WERI-Rb-1 (cell line): Measurements from ENCODE around the gene ZNF586.
A peak's percentile ranks its signal among the peaks of the same experiment; 100 is the strongest.

Source experiments
- DNase-seq: peaks from one replicate; pipeline ENCODE4 v3.0.0-alpha.2; 2020
- H3K27ac ChIP-seq: fragments of 250-450 bp; sonication (Bioruptor Pico); 2 replicates; pipeline ENCODE4 v1.5.1; 2020; ENCODE audit warnings: mild to moderate bottlenecking, moderate library complexity
- H3K27me3 ChIP-seq: fragments of 250-450 bp; sonication (Bioruptor Pico); 2 replicates; pipeline ENCODE4 v1.5.1; 2021; ENCODE audit warnings: mild to moderate bottlenecking, low read depth, moderate library complexity; ENCODE audit not compliant: insufficient read depth, severe bottlenecking
- H3K36me3 ChIP-seq: fragments of 250-450 bp; sonication (Bioruptor Pico); 2 replicates; pipeline ENCODE4 v1.5.1; 2020; ENCODE audit warnings: mild to moderate bottlenecking, moderate library complexity
- H3K4me3 ChIP-seq: 2 replicates; pipeline ENCODE4 v1.5.1; 2011; ENCODE audit warnings: low read depth, mild to moderate bottlenecking, control low read depth, low read length
- H3K9me3 ChIP-seq: fragments of 250-450 bp; sonication (Bioruptor Pico); 2 replicates; pipeline ENCODE4 v1.5.1; 2021; ENCODE audit warnings: mild to moderate bottlenecking, moderate library complexity; ENCODE audit not compliant: severe bottlenecking
- TF ChIP-seq, protein P1 (sequence below): IDR thresholded peaks from 2 replicates; pipeline ENCODE4 v1.5.1; 2011; ENCODE audit warnings: low read depth, mild to moderate bottlenecking, control low read depth, inconsistent platforms, low read length

Gene ZNF586

DNA sequence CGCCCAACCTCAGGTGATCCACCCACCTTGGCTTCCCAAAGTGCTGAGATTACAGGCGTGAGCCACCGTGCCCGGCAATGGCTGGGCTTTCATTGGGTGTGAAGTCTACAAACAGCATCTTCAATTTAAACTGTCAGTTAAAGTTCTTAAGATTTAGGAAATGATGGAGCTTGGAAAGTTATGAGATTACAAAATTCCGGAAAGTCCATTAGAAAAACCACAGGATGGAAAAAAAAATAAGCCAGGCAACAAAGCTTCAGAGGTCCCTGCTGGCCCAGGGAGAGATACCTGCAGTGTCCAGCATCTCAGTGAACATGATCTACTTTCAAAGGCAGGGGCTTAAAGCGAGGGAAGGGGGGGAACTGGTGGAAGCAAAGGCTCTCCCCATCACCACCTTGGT is 56.0 kb downstream of the ZNF586 start:
- no peaks in the 10 kb centered on the region for H3K9me3 ChIP-seq
- TF ChIP-seq, protein P1, sequence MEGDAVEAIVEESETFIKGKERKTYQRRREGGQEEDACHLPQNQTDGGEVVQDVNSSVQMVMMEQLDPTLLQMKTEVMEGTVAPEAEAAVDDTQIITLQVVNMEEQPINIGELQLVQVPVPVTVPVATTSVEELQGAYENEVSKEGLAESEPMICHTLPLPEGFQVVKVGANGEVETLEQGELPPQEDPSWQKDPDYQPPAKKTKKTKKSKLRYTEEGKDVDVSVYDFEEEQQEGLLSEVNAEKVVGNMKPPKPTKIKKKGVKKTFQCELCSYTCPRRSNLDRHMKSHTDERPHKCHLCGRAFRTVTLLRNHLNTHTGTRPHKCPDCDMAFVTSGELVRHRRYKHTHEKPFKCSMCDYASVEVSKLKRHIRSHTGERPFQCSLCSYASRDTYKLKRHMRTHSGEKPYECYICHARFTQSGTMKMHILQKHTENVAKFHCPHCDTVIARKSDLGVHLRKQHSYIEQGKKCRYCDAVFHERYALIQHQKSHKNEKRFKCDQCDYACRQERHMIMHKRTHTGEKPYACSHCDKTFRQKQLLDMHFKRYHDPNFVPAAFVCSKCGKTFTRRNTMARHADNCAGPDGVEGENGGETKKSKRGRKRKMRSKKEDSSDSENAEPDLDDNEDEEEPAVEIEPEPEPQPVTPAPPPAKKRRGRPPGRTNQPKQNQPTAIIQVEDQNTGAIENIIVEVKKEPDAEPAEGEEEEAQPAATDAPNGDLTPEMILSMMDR: no peak
- no peak for DNase-seq
- H3K27ac ChIP-seq: no peak overlapping the region
- H3K27me3 ChIP-seq: no peaks in the 10 kb centered on the region
- H3K36me3 ChIP-seq: peaks cover 12% of the 10 kb centered on the region
- H3K4me3 ChIP-seq: no peak overlapping the region

DNA sequence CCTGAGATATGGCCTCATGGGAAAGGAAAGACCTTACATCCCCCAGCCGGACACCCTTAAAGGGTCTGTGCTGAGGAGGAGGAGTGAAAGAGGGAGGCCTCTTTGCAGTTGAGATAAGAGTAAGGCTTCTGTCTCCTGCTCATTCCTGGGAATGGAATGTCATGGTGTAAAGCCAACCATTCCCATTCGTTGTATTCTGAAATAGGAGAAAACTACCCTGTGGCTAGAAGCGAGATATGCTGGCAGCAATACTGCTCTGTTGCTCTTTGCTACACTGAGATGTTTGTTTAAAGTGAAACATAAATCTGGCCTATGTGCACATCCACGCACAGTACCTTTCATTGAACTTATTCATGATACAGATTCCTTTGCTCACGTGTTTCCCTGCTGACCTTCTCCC is 59.8 kb downstream of the ZNF586 start:
- Histone ChIP-seq H3K27me3 (no peaks in the 10 kb centered on the region), H3K4me3 (no peak overlapping the region), H3K27ac (no peak overlapping the region; the same call in 1 of the 2 replicates), H3K36me3 (peaks cover 12% of the 10 kb centered on the region), H3K9me3 (no peaks in the 10 kb centered on the region)
- DNase-seq: no peak
- TF ChIP-seq, protein P1: no peak

DNA sequence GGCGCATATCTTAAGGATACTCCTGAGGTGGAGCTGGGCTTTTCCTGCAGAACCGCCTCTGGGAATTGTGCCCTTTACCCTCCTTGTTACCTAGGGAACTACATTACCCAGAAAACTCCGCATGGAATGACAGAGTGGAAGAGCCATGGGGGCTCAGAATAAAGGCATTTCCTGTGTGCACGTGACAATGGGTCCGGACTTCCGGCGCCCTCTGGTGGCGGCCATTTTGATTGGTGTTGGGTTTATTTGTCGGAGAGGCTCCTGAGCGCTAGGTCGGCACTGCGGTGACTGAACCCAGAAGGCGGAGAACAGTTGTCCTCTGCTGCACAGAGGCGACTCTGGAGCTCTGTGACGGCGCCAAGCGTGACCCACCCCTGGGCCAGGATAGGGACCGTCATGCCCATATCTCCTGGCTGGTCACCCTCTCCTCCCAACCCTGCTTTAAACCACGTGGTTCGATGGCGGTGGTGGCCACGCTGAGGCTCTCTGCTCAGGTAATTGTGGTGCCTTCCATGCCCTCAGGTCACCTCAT is 60.7 kb downstream of the ZNF586 start, which contains the start of gene ZNF587B:
Gene ZNF587B, plus strand, starts transcription at position 229 of the 532 bp plus-strand sequence. Its CDS starts 230 bp downstream, at position 459.
- Histone ChIP-seq H3K36me3 (0 out of 2 replicates have a peak, but pooled peaks cover 9% of the 10 kb centered on the region), H3K4me3 (peak within 1 kb of the TSS; percentile 67), H3K9me3 (no peaks in the 10 kb centered on the region), H3K27ac (peak within 1 kb of the TSS; percentile 84), H3K27me3 (no peaks in the 10 kb centered on the region)
- peak; percentile 91 for DNase-seq
- TF ChIP-seq, protein P1: no peak
